ENCODE results near the gene UROS. TPM values are rescaled to one million over a fixed set of nuclear protein-coding genes. Genes with fewer than 3 reads are reported as not detected.

The UROS gene
- total and polyA plus RNA-seq, 2 of the 4 experiments (the other 2 are of a cell fraction) = 48.7 to 56.5 TPM

- no peak overlapping the region for H4K8ac ChIP-seq (ENCODE audit: low read depth in 2 of 2, low read length in 2 of 2)
- no peak overlapping the region for H3K56ac ChIP-seq (ENCODE audit: extremely low read depth, insufficient read depth, low read length)
- no peak overlapping the region for H2AK5ac ChIP-seq (ENCODE audit: low read depth, low read length)
- CTCF ChIA-PET = no interaction called here
- no peak overlapping the region for H2BK5ac ChIP-seq (ENCODE audit: low read depth, low read length, poor library complexity, severe bottlenecking)
- ATAC-seq (ENCODE audit: low read depth) = no peak
- no TSS peak for BruUV-seq (replicated peaks)
- H3K27ac ChIP-seq (ENCODE audit: insufficient read depth, low read length) = no peak overlapping the region
- no peak overlapping the region for H2BK20ac ChIP-seq (ENCODE audit: low read depth, low read length)
- H3K23ac ChIP-seq (ENCODE audit: low read depth, low read length) = no peak overlapping the region
- H3K79me1 ChIP-seq (ENCODE audit: low read depth in 1 of 2, low read length in 2 of 2) = no peaks in the 10 kb centered on the region
- POLR2A ChIA-PET (ENCODE audit: unreplicated experiment) = interaction anchor here (0.5 to 0.6 kb wide), 2 partner anchors 27 to 76 kb away, joined by 3 to 6 read pairs; partner anchors contain the start of gene EDRF1
- dilution Hi-C loops (cut with HindIII; ENCODE audit: low sequenced_read_pairs, unreplicated experiment) (no loop called here), intact Hi-C loops (cut with micrococcal nuclease) (no loop called here), in situ Hi-C loops (cut with MboI; ENCODE audit: low sequenced_read_pairs) (no loop called here)
- TF ChIP-seq MAFK (IDR thresholded peaks at IDR 0.05; ENCODE audit: low read depth, low read length) = no peak
- TF ChIP-seq ELK1 (IDR thresholded peaks at IDR 0.05; ENCODE audit: borderline replicate concordance, low read depth, low read length) = no peak
- TF ChIP-seq RFX5 (IDR thresholded peaks at IDR 0.05; ENCODE audit: low read depth, low read length) = no peak
- no peak for TF ChIP-seq RCOR1 (IDR thresholded peaks at IDR 0.05; ENCODE audit: insufficient replicate concordance, low read length)
- TF ChIP-seq BHLHE40 (IDR thresholded peaks at IDR 0.05; ENCODE audit: low read depth, low read length) = no peak
- TF ChIP-seq POLR2A (IDR thresholded peaks at IDR 0.05; ENCODE audit: low read depth, low read length) = no peak
- no peak for TF ChIP-seq CHD1 (IDR thresholded peaks at IDR 0.05; ENCODE audit: low read depth, low read length)
- TF ChIP-seq FOS (IDR thresholded peaks at IDR 0.05; ENCODE audit: low read depth, low read length) = no peak
- TF ChIP-seq USF2 (IDR thresholded peaks at IDR 0.05; ENCODE audit: low read depth, low read length) = no peak
- no peak for TF ChIP-seq RAD21 (IDR thresholded peaks at IDR 0.05; ENCODE audit: low read length)
- no peak for TF ChIP-seq CTCF (conservative IDR thresholded peaks at IDR 0.05; ENCODE audit: low read depth, low read length)
- no peak for TF ChIP-seq SMC3 (IDR thresholded peaks at IDR 0.05; ENCODE audit: low read depth, low read length)
- TF ChIP-seq CEBPB (IDR thresholded peaks at IDR 0.05; ENCODE audit: low read depth, low read length) = no peak
- TF ChIP-seq NFE2L2 (IDR thresholded peaks at IDR 0.05; ENCODE audit: low read depth, low read length) = no peak
- 80% methylated on average over 1 of the region's 2 CpGs; no CpG with 5 or more reads in 1 of the 2 experiments for WGBS, 2 experiments (ENCODE audit: extremely low coverage in 2 of 2, insufficient read length in 1 of 2)
- no peak overlapping the region for H4K5ac ChIP-seq (ENCODE audit: low read depth, low read length)
- H3K36me3 ChIP-seq (ENCODE audit: control insufficient read depth, insufficient read depth, low read length) = peaks cover 34% of the 10 kb centered on the region
- H3K4ac ChIP-seq (ENCODE audit: low read depth, low read length) = no peak overlapping the region
- H3K9ac ChIP-seq (ENCODE audit: low read depth, low read length) = no peak overlapping the region
- no peaks in the 10 kb centered on the region for H3K4me1 ChIP-seq (ENCODE audit: control insufficient read depth, insufficient read depth, low read length)
- no peak overlapping the region for H3K4me2 ChIP-seq (ENCODE audit: low read depth, low read length)
- H4K20me1 ChIP-seq (ENCODE audit: insufficient read depth, low read length) = no peaks in the 10 kb centered on the region
- peaks cover 3% of the 10 kb centered on the region for H3K9me1 ChIP-seq (ENCODE audit: insufficient read depth, low read length)
- H3K18ac ChIP-seq (ENCODE audit: low read depth, low read length) = no peak overlapping the region
- no peak overlapping the region for H3K4me3 ChIP-seq (ENCODE audit: insufficient read depth, low read depth, low read length)
- H2AK9ac ChIP-seq (replicated peaks; ENCODE audit: low read depth, low read length, poor library complexity) = no peak overlapping the region
- H3K27me3 ChIP-seq (ENCODE audit: control insufficient read depth, insufficient read depth, low read length) = no peaks in the 10 kb centered on the region
- H3K9me3 ChIP-seq (ENCODE audit: control insufficient read depth, insufficient read depth, low read length) = no peaks in the 10 kb centered on the region
- no peak overlapping the region for H2BK15ac ChIP-seq (ENCODE audit: low read depth, low read length)
- H2AFZ ChIP-seq (replicated peaks; ENCODE audit: low read length, poor library complexity) = no peak overlapping the region
- H3K14ac ChIP-seq (replicated peaks; ENCODE audit: low read depth, low read length) = no peak overlapping the region
- no peak for DNase-seq
- H2BK120ac ChIP-seq (ENCODE audit: low read depth, low read length) = no peak overlapping the region
- H4K91ac ChIP-seq (ENCODE audit: insufficient read depth, low read depth, low read length) = no peak overlapping the region
Observed at GRCh38 chr10:125795128-125795527, 27.9 kb downstream of the UROS start.

All from IMR-90 (cell line).